ENCODE data around the gene ZBTB46.

GRCh38 chr20:63843222-63843621, 12.2 kb upstream of the ZBTB46 start:
- TF ChIP-seq EP300 (IDR thresholded peaks at IDR 0.05) = no peak
- TF ChIP-seq, protein P1, sequence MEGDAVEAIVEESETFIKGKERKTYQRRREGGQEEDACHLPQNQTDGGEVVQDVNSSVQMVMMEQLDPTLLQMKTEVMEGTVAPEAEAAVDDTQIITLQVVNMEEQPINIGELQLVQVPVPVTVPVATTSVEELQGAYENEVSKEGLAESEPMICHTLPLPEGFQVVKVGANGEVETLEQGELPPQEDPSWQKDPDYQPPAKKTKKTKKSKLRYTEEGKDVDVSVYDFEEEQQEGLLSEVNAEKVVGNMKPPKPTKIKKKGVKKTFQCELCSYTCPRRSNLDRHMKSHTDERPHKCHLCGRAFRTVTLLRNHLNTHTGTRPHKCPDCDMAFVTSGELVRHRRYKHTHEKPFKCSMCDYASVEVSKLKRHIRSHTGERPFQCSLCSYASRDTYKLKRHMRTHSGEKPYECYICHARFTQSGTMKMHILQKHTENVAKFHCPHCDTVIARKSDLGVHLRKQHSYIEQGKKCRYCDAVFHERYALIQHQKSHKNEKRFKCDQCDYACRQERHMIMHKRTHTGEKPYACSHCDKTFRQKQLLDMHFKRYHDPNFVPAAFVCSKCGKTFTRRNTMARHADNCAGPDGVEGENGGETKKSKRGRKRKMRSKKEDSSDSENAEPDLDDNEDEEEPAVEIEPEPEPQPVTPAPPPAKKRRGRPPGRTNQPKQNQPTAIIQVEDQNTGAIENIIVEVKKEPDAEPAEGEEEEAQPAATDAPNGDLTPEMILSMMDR (IDR thresholded peaks at IDR 0.05) = no peak

Data from tibial nerve (tissue), 4 donors.